PC-3 (cell line): ENCODE measurements around the gene SLC22A25.

ENCODE experiments used
- CTCF ChIP-seq: fragments of 300-600 bp; sonication (generic); conservative IDR thresholded peaks from 2 replicates; pipeline ENCODE4 v1.5.1; 2017; ENCODE audit warnings: antibody characterized with exemption, low read depth, mild to moderate bottlenecking, low read length
- EZH2phosphoT487 ChIP-seq: fragments of 300-600 bp; sonication (generic); IDR thresholded peaks from 2 replicates; pipeline ENCODE4 v1.6.1; 2018; ENCODE audit warnings: mild to moderate bottlenecking, antibody characterized with exemption, low read length, borderline replicate concordance

DNA sequence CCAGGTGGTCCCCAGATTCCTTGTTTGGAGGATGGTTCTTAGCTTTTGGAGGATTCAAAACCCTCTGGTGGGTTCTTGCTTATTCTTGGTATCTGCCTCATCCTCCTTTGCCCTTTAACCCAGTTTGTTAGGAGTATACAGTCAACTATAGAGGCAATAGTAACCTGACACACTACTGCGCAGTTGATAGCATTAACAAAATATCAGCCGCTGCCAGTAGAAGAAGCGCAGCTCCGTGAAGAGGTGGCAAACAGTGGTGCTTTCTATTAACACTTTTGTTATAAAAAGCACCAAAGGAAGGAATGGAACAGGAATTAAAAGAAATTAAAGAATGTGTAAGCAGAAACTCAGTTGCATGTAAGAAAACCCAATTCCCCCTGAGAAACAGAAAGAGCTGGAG lies 29.3 kb downstream of the SLC22A25 start:
- TF ChIP-seq EZH2phosphoT487: no peak
- TF ChIP-seq CTCF: no peak
